Colon (tissue), 2 donors: Measurements from ENCODE around the gene SRGAP2C.
"Not testable (repeated sequence)": the region's sequence is repeated elsewhere in the genome, so short reads cannot be mapped to it uniquely, and the experiment has no call there.

Experiments
- FAIRE-seq: peaks from 2 replicates; lab custom pipeline; 2012; peaks lifted over from hg19 to GRCh38; lab: Jason Lieb, UNC
- donor health status: control.
- donor health status: control.

The SRGAP2C gene

DNA sequence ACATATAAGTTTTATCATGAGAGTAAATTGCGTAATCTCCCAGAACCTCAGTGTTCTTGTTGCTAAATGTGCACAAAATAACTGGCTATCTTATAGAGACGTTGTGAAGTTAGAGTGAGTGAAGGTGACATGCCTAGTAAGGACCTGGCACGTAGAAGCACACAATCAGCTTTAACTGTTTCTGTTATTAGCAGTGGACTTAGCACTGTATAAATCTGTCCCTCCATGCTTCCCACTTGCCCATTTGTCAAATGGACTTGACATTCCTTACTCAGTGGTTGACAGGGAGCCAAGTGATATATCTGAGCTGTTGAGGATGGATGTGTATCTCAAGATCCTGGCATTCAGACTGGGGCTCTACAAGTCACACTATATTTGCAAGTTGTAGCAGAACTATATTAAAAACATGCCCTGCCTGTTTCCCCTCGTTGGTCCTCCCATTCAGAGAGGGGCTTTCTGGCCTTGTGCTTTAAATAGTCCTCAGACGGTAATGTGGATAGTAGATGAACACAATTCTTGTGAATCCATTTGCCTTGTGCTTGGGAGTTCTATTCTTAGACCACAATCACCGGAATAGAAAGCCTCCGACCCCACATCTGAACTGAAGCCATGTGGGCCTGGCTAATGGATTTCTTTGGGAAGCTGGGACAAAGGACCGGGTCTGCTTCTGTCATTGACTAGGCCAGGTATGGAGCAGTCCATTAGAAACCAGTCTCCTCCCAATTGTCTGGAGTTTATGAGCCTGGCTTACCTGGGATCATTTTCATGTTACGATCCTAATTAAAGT lies 43.0 kb downstream of the SRGAP2C start:
- FAIRE-seq = not testable (repeated sequence)

DNA sequence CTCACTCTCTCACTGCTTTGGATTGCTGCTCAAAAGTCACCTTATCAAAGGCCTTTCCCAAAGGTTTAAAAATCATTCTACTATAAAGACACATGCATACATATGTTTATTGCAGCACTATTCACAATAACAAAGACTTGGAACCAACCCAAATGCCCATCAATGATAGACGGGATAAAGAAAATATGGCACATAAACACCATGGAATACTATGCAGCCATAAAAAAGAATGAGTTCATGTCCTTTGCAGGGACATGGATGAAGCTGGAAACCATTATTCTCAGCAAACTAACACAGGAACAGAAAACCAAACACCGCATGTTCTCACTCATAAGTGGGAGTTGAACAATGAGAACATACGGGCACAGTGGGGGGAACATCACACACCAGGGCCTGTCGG lies 45.9 kb downstream of the SRGAP2C start:
- not testable (repeated sequence) for FAIRE-seq

GRCh38 chr1:121232445-121233125 lies 47.8 kb downstream of the SRGAP2C start:
- not testable (repeated sequence) for FAIRE-seq

DNA sequence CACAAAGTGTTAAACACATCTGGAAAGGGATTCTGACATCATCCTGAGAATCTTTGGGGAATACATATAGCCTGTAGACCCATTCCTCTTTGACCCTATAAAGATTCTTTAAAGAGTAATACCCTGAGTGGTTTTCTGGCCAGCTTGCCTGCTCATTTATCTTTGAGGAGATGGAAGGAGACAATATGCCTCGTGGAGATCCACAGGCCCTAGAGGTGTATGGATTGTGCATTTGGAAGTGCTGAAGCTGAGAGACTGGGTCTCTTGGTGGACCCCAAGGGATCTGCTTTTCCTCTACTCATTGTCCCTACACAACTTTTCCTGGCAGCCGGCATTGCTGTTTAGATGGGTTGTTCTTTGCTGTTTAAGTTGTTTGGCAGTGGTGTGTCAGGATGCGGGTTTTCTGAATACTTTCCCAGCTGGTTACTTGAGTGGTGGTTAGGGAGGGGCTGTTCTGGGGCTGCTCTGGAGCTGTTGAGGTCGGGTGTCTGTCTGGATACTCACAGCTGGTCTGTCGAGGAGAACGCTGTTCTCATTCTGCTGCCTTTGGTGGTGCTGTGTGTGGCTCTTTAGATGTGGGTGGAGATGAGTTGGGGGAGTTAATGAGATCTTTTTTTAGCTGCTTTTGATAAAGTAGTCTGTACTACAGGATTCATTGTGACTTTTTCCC lies 49.5 kb downstream of the SRGAP2C start:
- FAIRE-seq = not testable (repeated sequence)

DNA sequence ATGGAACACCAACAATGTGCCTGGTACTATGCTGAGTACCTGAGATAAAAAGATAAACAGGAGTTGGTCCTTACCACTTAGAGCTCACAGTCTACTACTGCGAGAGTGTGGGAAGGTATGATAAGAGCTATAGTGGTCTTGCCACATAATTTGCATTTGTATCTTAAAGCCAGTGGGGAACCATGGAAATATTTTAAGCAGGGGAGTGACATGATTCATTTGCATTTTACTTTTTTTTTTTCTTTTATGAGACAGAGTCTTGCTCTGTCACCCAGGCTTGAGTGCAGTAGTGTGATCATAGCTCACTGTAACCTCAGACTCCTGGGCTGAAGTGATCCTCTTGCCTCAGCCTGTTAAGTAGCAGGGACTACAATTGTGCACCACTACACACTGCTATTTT lies 53.6 kb downstream of the SRGAP2C start:
- FAIRE-seq = not testable (repeated sequence)

- FAIRE-seq = not testable (repeated sequence)
Observed at GRCh38 chr1:121243913-121244312, 59.1 kb downstream of the SRGAP2C start.

- not testable (repeated sequence) for FAIRE-seq
Observed at GRCh38 chr1:121246399-121246798, 61.6 kb downstream of the SRGAP2C start.

GRCh38 chr1:121252656-121253055 lies 67.9 kb downstream of the SRGAP2C start:
- FAIRE-seq = not testable (repeated sequence)

DNA sequence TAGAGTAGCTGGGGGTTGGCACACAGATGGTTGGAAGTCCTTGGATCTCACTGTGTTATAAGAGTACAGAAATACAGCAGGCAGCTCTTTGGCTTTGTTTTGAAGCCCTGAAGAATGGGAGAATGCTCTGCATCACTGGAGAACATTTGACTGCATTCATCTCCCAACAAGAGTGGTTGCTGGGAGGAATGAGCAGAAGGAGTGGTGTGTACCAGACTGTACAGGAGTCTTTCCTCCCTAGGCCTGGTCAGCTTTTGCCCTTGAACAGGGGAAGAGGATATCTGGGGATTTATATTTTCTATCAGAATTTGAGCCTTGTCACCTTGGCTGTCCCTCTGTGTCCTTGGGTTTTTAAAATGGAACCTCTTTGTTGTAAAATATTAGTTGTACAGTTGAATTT lies 69.8 kb downstream of the SRGAP2C start:
- FAIRE-seq = not testable (repeated sequence)

DNA sequence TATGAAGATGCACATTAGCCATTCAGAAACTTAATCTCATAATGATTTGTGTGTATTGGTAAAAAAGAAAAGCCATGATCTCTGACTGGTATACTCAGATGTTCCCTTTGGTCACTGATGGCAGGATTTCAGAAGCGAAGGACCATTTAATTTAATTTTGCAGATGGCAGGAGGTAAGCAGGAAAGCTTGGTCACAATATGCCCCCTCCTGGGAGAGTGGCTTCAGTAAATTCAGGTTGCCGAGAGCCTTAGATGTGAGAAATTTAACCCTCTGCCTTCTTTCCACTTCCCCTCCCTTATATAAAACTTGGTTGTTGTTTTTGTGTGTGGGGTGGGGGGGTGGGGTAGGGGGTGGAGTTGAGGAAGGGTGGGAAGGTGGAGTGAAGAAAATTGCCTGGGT lies 72.9 kb downstream of the SRGAP2C start:
- FAIRE-seq = not testable (repeated sequence)

- FAIRE-seq = not testable (repeated sequence)
Observed at GRCh38 chr1:121258134-121258533, 73.4 kb downstream of the SRGAP2C start.

GRCh38 chr1:121260205-121260604 lies 75.4 kb downstream of the SRGAP2C start:
- FAIRE-seq = not testable (repeated sequence)

DNA sequence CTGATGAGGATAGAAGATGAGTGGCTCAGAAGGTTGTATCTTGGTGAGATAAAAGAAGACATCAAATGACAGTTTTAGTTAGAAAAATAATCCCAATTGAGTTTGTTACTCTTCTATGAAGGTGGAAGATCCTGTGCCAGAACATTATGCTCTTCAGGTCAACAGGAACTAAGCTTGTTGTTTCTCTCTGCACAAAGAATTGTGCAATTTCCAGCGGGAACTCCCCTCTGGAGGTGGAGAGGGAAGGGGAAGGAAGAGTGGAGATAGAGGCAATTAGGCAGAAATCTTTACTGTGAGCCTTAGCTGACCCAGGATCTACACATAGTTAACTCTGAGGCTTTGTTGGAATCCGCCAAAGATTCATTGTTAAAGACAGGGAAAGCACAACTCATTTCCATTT lies 77.4 kb downstream of the SRGAP2C start:
- not testable (repeated sequence) for FAIRE-seq

DNA sequence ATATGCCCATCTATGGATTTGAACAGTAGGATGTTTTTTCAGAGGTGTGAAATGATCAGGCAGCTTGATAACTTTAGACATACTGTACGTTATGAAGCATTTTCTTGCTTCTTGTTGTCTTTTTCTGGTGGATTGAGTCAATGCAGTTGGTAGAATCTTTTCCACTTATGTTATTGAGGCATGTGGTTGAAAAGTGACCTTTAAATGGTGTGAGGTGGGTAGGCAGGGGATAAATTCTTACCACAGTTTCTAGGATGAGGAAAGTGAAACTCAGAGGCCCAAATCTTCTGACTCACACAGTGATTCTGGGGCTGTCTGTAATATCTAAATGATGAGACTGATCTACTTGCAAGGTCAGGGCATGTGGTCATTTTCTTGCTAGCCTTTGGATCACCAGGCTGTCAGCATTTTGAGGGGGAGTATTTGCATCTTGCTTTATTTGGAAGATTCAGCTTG lies 79.0 kb downstream of the SRGAP2C start:
- FAIRE-seq = not testable (repeated sequence)

GRCh38 chr1:121267072-121267471 lies 82.3 kb downstream of the SRGAP2C start:
- not testable (repeated sequence) for FAIRE-seq

GRCh38 chr1:121269309-121269708 lies 84.5 kb downstream of the SRGAP2C start:
- not testable (repeated sequence) for FAIRE-seq

- FAIRE-seq = not testable (repeated sequence)
Observed at GRCh38 chr1:121269973-121270372, 85.2 kb downstream of the SRGAP2C start.

DNA sequence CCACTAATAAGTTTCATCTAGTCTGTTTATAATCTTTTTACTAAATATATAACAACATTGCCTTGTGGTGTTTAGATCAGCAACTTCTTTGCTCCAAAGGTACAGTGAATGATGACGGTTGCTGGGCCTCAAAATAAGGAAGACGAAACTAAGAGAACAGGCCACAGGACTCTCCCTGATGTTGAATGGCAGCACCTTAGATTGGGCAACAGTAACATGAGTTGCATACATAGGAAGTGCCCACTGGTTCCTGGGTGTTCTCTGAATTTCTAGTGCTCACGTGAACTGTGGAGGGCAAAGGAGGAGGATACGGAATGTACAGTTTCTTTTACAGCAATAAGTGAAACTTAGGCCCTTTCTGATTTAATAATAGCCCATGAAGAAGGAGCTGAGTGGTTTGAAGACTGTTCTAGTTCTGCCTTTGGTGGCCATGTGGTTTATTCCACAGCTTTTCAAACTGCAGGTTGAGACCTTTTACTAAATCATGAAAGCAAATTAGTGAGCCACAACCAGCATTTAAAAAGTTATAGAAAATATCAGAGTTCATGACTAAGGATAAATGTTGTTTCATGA lies 86.5 kb downstream of the SRGAP2C start:
- not testable (repeated sequence) for FAIRE-seq

DNA sequence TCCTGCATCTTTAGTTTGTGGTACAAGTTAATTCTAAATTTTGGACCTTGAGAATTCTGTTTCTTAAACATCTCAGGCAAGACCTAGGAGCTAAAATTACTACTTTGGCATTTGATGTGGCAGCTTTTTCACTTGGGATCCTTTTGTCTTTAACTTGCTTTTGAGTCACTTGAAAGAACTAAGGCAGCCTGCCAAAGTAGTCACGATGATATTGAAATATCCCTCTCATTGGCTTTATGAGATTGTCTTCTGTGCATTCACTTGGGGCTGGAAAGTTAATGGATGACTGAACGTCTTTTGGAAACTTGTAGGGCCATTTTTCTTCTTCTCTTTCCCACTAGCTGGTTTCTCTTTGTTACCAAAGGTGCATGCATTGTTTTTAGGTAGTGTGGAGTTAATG lies 90.7 kb downstream of the SRGAP2C start:
- FAIRE-seq = not testable (repeated sequence)

DNA sequence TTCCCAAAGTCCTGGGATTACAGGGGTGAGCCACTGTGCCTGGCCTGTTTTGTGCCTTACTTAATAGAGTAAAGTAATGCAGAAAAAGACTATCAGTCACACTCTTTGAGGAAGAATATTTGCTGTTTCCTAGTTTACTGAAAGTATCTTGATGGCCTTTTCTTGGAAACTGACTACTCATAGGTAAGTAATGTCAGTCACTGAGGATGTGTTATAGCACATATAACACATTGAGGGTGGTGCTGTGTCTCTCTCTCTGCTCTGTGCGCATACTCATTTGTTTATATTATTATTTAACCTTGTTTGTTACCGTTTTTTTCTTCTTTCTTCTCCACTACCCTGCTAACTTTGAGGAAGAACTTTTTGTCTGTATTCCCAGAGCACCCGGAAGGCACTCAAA lies 93.4 kb downstream of the SRGAP2C start:
- FAIRE-seq = not testable (repeated sequence)

- FAIRE-seq = not testable (repeated sequence)
Observed at GRCh38 chr1:121278777-121279547, 94.2 kb downstream of the SRGAP2C start.

DNA sequence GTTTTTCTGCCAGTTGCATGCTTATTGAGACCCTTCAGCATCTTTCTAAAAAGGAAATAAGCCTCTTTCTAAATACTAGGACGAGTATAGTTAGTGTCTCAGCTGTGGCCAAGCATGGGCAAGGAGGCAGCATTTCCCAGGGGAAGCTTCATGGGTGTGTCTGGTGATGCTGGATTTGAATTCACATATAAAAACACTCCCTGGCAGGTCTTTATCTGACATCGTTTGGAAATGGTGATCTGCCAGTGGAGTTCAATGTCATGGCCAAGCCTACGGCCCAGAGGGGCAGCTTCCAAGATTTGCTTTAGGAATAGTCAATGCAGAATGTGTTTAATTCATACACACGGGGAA lies 94.7 kb downstream of the SRGAP2C start:
- FAIRE-seq = not testable (repeated sequence)
